Left hindlimb (tissue), 1 donor: ENCODE measurements around the gene SLC35C1.
"Not testable (repeated sequence)": the region's sequence is repeated elsewhere in the genome, so short reads cannot be mapped to it uniquely, and the experiment has no call there.

ENCODE experiments used
- DNase-seq: peaks from one replicate; pipeline ENCODE4 v3.0.0-alpha.2; 2018

Gene SLC35C1

GRCh38 chr11:45811571-45812290, 6.8 kb downstream of the SLC35C1 start:
- DNase-seq, result no peak

- DNase-seq, result no peak
These were observed 7.9 kb downstream of the SLC35C1 start for GRCh38 chr11:45812581-45813548.

GRCh38 chr11:45815747-45816146, 10.8 kb downstream of the SLC35C1 start:
- DNase-seq, result no peak

- no peak for DNase-seq
These were observed 11.7 kb downstream of the SLC35C1 start for GRCh38 chr11:45816614-45817013.

- DNase-seq, result no peak
These were observed 12.2 kb downstream of the SLC35C1 start for GRCh38 chr11:45817191-45817590.

GRCh38 chr11:45818961-45819605, 14.1 kb downstream of the SLC35C1 start:
- no peak for DNase-seq

- no peak for DNase-seq
These were observed 15.4 kb downstream of the SLC35C1 start for GRCh38 chr11:45820211-45820857.

- not testable (repeated sequence) for DNase-seq
These were observed 21.5 kb downstream of the SLC35C1 start for GRCh38 chr11:45826492-45826891.

- no peak for DNase-seq
These were observed 22.2 kb downstream of the SLC35C1 start for GRCh38 chr11:45827123-45827522.

- no peak for DNase-seq
These were observed 24.0 kb downstream of the SLC35C1 start for GRCh38 chr11:45828996-45829395.

GRCh38 chr11:45830596-45830995, 25.6 kb downstream of the SLC35C1 start:
- DNase-seq, result no peak

GRCh38 chr11:45832811-45833441, 28.0 kb downstream of the SLC35C1 start:
- no peak for DNase-seq

GRCh38 chr11:45833761-45834160, 28.8 kb downstream of the SLC35C1 start:
- DNase-seq, result no peak

- DNase-seq, result no peak
These were observed 29.4 kb downstream of the SLC35C1 start for GRCh38 chr11:45834298-45834756.

GRCh38 chr11:45839204-45839603, 34.3 kb downstream of the SLC35C1 start:
- no peak for DNase-seq

- not testable (repeated sequence) for DNase-seq
These were observed 35.3 kb downstream of the SLC35C1 start for GRCh38 chr11:45840251-45840650.

GRCh38 chr11:45843158-45843924, 38.4 kb downstream of the SLC35C1 start:
- DNase-seq, result peak; percentile 89

GRCh38 chr11:45844822-45845578, 40.1 kb downstream of the SLC35C1 start:
- no peak for DNase-seq

GRCh38 chr11:45846174-45846675, 41.3 kb downstream of the SLC35C1 start:
- no peak for DNase-seq
